Ishikawa (cell line): ENCODE results near the gene GRIN2A.

Source experiments
- CEBPB ChIP-seq: IDR thresholded peaks from 2 replicates; pipeline ENCODE4 v1.6.1; 2012
- CREB1 ChIP-seq: IDR thresholded peaks from 2 replicates; pipeline ENCODE4 v1.6.1; 2012; ENCODE audit warnings: low read depth
- EGR1 ChIP-seq: IDR thresholded peaks from 2 replicates; pipeline ENCODE4 v1.6.1; 2012
- EP300 ChIP-seq: IDR thresholded peaks from 2 replicates; pipeline ENCODE4 v1.6.1; 2012; ENCODE audit warnings: borderline replicate concordance
- FOXM1 ChIP-seq: IDR thresholded peaks from 2 replicates; pipeline ENCODE4 v1.6.1; 2012; ENCODE audit warnings: low read depth, borderline replicate concordance
- NFIC ChIP-seq: IDR thresholded peaks from 2 replicates; pipeline ENCODE4 v1.6.1; 2012
- RAD21 ChIP-seq: IDR thresholded peaks from 2 replicates; pipeline ENCODE4 v1.6.1; 2012; ENCODE audit warnings: low read depth
- TAF1 ChIP-seq: IDR thresholded peaks from 2 replicates; pipeline ENCODE4 v1.6.1; 2012; ENCODE audit warnings: low read depth, mild to moderate bottlenecking
- TCF12 ChIP-seq: IDR thresholded peaks from 2 replicates; pipeline ENCODE4 v1.6.1; 2012; ENCODE audit warnings: low read depth
- TEAD4 ChIP-seq: IDR thresholded peaks from 2 replicates; pipeline ENCODE4 v1.6.1; 2012
- YY1 ChIP-seq: IDR thresholded peaks from 2 replicates; pipeline ENCODE4 v1.6.1; 2012; ENCODE audit warnings: low read depth
- ZBTB7A ChIP-seq: IDR thresholded peaks from 2 replicates; pipeline ENCODE4 v1.6.1; 2012; ENCODE audit warnings: low read depth
- TF ChIP-seq, protein P1 (sequence below): IDR thresholded peaks from 2 replicates; pipeline ENCODE4 v1.6.1; 2012; ENCODE audit warnings: low read depth, mild to moderate bottlenecking
- TF ChIP-seq, protein P2 (sequence below): IDR thresholded peaks from 2 replicates; pipeline ENCODE4 v1.6.1; 2012
- TF ChIP-seq, protein P3 (sequence below): IDR thresholded peaks from 2 replicates; pipeline ENCODE4 v1.6.1; 2012

Gene GRIN2A

DNA sequence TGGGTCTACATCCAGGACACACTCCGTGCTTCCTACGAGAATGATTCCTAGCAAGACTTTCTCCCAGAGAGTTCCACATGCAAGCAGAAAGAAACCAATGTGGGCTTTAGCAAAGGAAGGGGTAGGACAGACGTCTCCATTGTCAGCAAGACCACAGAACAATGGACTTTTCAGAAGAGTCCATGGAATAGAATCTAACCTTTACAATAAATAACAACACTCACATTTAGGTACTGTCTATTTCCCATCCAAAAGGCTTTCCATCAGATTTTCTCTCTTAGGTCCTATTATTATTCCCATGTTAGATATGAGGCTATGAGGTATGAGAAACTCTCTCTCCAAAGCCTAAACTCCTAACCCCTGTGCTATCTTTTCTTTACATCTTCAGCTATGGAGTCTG lies 360.9 kb downstream of the GRIN2A start:
- TF ChIP-seq TEAD4 (no peak), RAD21 (no peak), TAF1 (no peak), FOXM1 (no peak), ZBTB7A (no peak), TCF12 (no peak), YY1 (no peak), CEBPB (no peak), EGR1 (no peak), NFIC (no peak), EP300 (no peak), CREB1 (no peak)
- TF ChIP-seq, protein P1, sequence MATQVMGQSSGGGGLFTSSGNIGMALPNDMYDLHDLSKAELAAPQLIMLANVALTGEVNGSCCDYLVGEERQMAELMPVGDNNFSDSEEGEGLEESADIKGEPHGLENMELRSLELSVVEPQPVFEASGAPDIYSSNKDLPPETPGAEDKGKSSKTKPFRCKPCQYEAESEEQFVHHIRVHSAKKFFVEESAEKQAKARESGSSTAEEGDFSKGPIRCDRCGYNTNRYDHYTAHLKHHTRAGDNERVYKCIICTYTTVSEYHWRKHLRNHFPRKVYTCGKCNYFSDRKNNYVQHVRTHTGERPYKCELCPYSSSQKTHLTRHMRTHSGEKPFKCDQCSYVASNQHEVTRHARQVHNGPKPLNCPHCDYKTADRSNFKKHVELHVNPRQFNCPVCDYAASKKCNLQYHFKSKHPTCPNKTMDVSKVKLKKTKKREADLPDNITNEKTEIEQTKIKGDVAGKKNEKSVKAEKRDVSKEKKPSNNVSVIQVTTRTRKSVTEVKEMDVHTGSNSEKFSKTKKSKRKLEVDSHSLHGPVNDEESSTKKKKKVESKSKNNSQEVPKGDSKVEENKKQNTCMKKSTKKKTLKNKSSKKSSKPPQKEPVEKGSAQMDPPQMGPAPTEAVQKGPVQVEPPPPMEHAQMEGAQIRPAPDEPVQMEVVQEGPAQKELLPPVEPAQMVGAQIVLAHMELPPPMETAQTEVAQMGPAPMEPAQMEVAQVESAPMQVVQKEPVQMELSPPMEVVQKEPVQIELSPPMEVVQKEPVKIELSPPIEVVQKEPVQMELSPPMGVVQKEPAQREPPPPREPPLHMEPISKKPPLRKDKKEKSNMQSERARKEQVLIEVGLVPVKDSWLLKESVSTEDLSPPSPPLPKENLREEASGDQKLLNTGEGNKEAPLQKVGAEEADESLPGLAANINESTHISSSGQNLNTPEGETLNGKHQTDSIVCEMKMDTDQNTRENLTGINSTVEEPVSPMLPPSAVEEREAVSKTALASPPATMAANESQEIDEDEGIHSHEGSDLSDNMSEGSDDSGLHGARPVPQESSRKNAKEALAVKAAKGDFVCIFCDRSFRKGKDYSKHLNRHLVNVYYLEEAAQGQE, result no peak
- TF ChIP-seq, protein P2, sequence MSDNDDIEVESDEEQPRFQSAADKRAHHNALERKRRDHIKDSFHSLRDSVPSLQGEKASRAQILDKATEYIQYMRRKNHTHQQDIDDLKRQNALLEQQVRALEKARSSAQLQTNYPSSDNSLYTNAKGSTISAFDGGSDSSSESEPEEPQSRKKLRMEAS, result no peak
- TF ChIP-seq, protein P3, sequence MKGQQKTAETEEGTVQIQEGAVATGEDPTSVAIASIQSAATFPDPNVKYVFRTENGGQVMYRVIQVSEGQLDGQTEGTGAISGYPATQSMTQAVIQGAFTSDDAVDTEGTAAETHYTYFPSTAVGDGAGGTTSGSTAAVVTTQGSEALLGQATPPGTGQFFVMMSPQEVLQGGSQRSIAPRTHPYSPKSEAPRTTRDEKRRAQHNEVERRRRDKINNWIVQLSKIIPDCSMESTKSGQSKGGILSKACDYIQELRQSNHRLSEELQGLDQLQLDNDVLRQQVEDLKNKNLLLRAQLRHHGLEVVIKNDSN, result no peak

DNA sequence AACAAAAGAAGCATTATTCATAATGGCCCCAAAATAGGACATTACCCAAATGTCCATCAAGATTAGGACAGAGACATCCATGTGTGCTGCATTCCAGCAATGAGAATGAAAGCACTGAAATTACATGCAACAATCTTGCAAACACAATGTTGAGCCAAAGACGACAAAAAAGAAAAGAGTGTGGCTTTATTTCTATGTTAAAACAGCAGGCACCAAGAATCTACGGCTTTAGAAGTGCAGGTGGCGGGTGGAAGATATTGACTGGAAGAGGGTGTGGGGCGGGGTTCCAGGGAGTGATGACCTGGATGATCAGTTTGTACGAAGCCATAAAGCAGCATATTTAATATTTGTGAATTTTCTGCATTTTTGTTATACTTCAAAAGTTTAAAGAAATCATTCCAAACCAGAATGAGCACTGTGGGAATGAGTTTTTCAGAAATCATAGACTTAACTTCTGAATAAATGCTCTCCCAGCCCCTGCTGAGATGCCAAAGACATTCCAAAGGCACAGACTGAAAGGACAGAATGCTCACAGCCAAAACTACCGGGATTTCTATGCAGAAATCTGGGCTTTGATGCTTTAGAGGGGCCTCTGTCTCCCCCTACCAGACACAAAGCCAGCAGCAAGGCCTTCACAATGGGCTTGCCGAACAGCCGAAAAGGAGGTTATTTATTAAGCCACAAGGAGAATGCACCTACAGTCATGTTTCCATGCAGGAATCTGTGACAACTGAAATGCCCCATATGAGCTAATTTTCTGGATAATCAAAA lies 361.6 kb downstream of the GRIN2A start:
- no peak for TF ChIP-seq RAD21
- no peak for TF ChIP-seq TEAD4
- TF ChIP-seq NFIC, result no peak
- TF ChIP-seq, protein P1, result no peak
- TF ChIP-seq, protein P2, result no peak
- TF ChIP-seq CEBPB, result no peak
- TF ChIP-seq ZBTB7A, result no peak
- no peak for TF ChIP-seq YY1
- TF ChIP-seq, protein P3, result no peak
- no peak for TF ChIP-seq EP300
- no peak for TF ChIP-seq EGR1
- TF ChIP-seq FOXM1, result no peak

DNA sequence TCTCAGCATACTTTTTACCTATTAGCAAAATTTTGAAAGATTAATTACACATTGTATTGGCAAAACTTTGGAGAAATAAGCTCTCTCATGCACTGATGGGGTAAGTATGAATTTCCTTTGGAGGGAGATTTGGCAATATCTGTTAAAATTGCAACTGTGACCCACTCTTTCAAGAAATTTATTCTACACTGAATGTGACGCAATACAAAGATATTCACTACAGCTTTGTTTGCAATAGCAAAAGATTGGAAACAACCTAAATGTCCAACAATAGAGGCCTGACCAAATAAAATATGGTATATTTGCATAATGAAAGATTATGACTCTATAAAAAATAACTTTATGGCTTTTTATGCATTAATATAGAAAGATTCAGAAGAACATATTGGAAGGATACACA lies 363.5 kb downstream of the GRIN2A start:
- no peak for TF ChIP-seq NFIC

DNA sequence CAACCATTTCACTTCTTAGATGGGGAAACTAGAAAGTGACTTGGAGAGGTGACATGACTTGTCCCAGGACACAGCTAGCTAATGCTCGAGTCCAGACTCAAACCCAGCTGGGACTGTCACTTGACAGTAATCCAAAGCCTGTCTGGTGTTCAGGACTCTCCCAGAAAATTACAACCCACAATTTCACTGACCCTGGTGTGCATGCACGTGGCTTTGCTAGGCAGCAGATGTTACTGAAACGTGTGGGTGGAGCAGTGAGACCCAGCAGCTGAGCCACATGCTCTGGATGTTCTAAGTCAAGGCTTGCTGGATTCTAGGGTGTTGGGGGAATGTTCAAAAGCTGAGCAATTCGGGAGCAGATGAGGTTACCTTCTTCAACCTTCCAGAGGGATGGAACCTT lies 364.6 kb downstream of the GRIN2A start:
- TF ChIP-seq NFIC (no peak), CREB1 (no peak), ZBTB7A (no peak), TEAD4 (no peak), CEBPB (no peak), FOXM1 (no peak), TCF12 (no peak), RAD21 (no peak), TAF1 (no peak), EP300 (no peak), EGR1 (no peak), YY1 (no peak)
- TF ChIP-seq, protein P1, result no peak
- TF ChIP-seq, protein P3, result no peak
- TF ChIP-seq, protein P2, result no peak
